DND-41 (cell line): ENCODE data around the gene LYRM7.
"Not testable (repeated sequence)": the region's sequence is repeated elsewhere in the genome, so short reads cannot be mapped to it uniquely, and the experiment has no call there.

Source experiments
- EZH2 ChIP-seq: IDR thresholded peaks from 3 replicates; pipeline ENCODE4 v1.6.1; 2012; ENCODE audit warnings: borderline replicate concordance, low read depth, mild to moderate bottlenecking, moderate library complexity, low read length, inconsistent platforms; ENCODE audit not compliant: severe bottlenecking
- TF ChIP-seq, protein P1 (sequence below): IDR thresholded peaks from 2 replicates; pipeline ENCODE4 v1.5.1; 2012; ENCODE audit warnings: borderline replicate concordance, low read length, moderate library complexity, mild to moderate bottlenecking; ENCODE audit not compliant: poor library complexity, severe bottlenecking; ENCODE audit errors: extremely low read depth

DNA sequence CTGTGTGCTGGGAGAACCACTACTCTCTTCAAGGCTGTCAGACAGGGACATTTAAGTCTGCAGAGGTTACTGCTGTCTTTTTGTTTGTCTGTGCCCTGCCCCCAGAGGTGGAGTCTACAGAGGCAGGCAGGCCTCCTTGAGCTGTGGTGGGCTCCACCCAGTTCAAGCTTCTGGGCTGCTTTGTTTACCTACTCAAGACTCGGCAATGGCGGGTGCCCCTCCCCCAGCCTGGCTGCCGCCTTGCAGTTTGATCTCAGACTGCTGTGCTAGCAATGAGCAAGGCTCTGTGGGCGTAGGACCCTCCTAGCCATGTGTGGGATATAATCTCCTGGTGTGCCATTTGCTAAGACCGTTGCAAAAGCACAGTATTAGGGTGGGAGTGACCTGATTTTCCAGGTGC lies 32.3 kb upstream of the LYRM7 start:
- not testable (repeated sequence) for TF ChIP-seq EZH2
- TF ChIP-seq, protein P1, sequence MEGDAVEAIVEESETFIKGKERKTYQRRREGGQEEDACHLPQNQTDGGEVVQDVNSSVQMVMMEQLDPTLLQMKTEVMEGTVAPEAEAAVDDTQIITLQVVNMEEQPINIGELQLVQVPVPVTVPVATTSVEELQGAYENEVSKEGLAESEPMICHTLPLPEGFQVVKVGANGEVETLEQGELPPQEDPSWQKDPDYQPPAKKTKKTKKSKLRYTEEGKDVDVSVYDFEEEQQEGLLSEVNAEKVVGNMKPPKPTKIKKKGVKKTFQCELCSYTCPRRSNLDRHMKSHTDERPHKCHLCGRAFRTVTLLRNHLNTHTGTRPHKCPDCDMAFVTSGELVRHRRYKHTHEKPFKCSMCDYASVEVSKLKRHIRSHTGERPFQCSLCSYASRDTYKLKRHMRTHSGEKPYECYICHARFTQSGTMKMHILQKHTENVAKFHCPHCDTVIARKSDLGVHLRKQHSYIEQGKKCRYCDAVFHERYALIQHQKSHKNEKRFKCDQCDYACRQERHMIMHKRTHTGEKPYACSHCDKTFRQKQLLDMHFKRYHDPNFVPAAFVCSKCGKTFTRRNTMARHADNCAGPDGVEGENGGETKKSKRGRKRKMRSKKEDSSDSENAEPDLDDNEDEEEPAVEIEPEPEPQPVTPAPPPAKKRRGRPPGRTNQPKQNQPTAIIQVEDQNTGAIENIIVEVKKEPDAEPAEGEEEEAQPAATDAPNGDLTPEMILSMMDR, result not testable (repeated sequence)
